HG03558 (cell line): ENCODE measurements around the gene CES1.
"Not testable (repeated sequence)": the region's sequence is repeated elsewhere in the genome, so short reads cannot be mapped to it uniquely, and the experiment has no call there.

ENCODE experiments used
- ATAC-seq: cut with Tn5 transposase; IDR thresholded peaks from one replicate; pipeline ENCODE4 v1.9.1; 2021; ENCODE audit warnings: moderate number of reproducible peaks; ENCODE audit not compliant: unreplicated experiment; ENCODE audit errors: extremely low read depth

The CES1 gene

GRCh38 chr16:55832773-55833691 is at the start of gene CES1:
Gene CES1 (minus strand): TSS chr16:55833096. CDS start chr16:55833055, 41 bp downstream.
- ATAC-seq = no peak

- ATAC-seq = no peak
Observed at GRCh38 chr16:55876854-55877253, 44.0 kb upstream of the CES1 start.

GRCh38 chr16:55875273-55875672 is 42.4 kb upstream of the CES1 start, which contains the start of gene CES5A:
Gene CES5A (minus strand): TSS chr16:55875373. CDS start chr16:55875221, 152 bp downstream.
- no peak for ATAC-seq

GRCh38 chr16:55873122-55873521 is 40.2 kb upstream of the CES1 start:
- no peak for ATAC-seq

- ATAC-seq = no peak
Observed at GRCh38 chr16:55872130-55872529, 39.2 kb upstream of the CES1 start.

GRCh38 chr16:55871411-55872038 is 38.6 kb upstream of the CES1 start:
- no peak for ATAC-seq

GRCh38 chr16:55868980-55869379 is 36.1 kb upstream of the CES1 start:
- ATAC-seq = no peak

GRCh38 chr16:55868137-55868536 is 35.2 kb upstream of the CES1 start:
- no peak for ATAC-seq

GRCh38 chr16:55861288-55861687 is 28.4 kb upstream of the CES1 start:
- ATAC-seq = no peak

- ATAC-seq = not testable (repeated sequence)
Observed at GRCh38 chr16:55857650-55858049, 24.8 kb upstream of the CES1 start.

GRCh38 chr16:55856950-55857349 is 24.1 kb upstream of the CES1 start:
- no peak for ATAC-seq

GRCh38 chr16:55853114-55853513 is 20.2 kb upstream of the CES1 start:
- no peak for ATAC-seq

GRCh38 chr16:55849536-55849935 is 16.6 kb upstream of the CES1 start:
- no peak for ATAC-seq

GRCh38 chr16:55846598-55847346 is 13.9 kb upstream of the CES1 start:
- no peak for ATAC-seq

- ATAC-seq = no peak
Observed at GRCh38 chr16:55843105-55843395, 10.2 kb upstream of the CES1 start.

GRCh38 chr16:55842369-55843104 is 9.6 kb upstream of the CES1 start:
- no peak for ATAC-seq

- no peak for ATAC-seq
Observed at GRCh38 chr16:55839115-55839514, 6.2 kb upstream of the CES1 start.

GRCh38 chr16:55836158-55836611 is 3.3 kb upstream of the CES1 start:
- no peak for ATAC-seq

- ATAC-seq = no peak
Observed at GRCh38 chr16:55835581-55835980, 2.7 kb upstream of the CES1 start.

- ATAC-seq = not testable (repeated sequence)
Observed at GRCh38 chr16:55835173-55835572, 2.3 kb upstream of the CES1 start.
